Immature natural killer cell (primary cell): Measurements from ENCODE around the gene TCF21. TPM values are rescaled to one million over a fixed set of nuclear protein-coding genes. Genes with fewer than 3 reads are reported as not detected.

ENCODE experiments used
- DNase-seq, 3 donors: peaks; one replicate each; pipeline ENCODE4 v3.0.0; 2022; ENCODE audit warnings: mixed read lengths in 1 of 3
- H3K27ac Mint-ChIP-seq, 6 donors: one replicate each; pipeline ENCODE4 v1.8.0; 2020; ENCODE audit warnings: mixed read lengths in 6 of 6, mild to moderate bottlenecking in 5 of 6, inconsistent platforms in 4 of 6, moderate library complexity in 3 of 6
- H3K27me3 Mint-ChIP-seq, 3 donors: one replicate each; pipeline ENCODE4 v1.8.0; 2020 to 2021; ENCODE audit warnings: low read depth in 3 of 3, mild to moderate bottlenecking in 3 of 3, mixed read lengths in 3 of 3, moderate library complexity in 3 of 3, inconsistent platforms in 1 of 3
- H3K36me3 Mint-ChIP-seq, 3 donors: one replicate each; pipeline ENCODE4 v1.8.0; 2020; ENCODE audit warnings: mixed read lengths in 3 of 3, inconsistent platforms in 2 of 3, mild to moderate bottlenecking in 2 of 3
- H3K4me1 Mint-ChIP-seq, 2 donors: one replicate each; pipeline ENCODE4 v1.8.0; 2020; ENCODE audit warnings: inconsistent platforms in 2 of 2, mild to moderate bottlenecking in 2 of 2, mixed read lengths in 2 of 2, moderate library complexity in 1 of 2
- H3K4me3 Mint-ChIP-seq, 5 donors: one replicate each; pipeline ENCODE4 v1.8.0; 2020; ENCODE audit warnings: mild to moderate bottlenecking in 5 of 5, mixed read lengths in 5 of 5, inconsistent platforms in 3 of 5, moderate library complexity in 3 of 5
- H3K9me3 Mint-ChIP-seq, 6 donors: one replicate each; pipeline ENCODE4 v1.8.0; 2020; ENCODE audit warnings: mild to moderate bottlenecking in 6 of 6, mixed read lengths in 6 of 6, inconsistent platforms in 4 of 6, moderate library complexity in 3 of 6
- polyA plus RNA-seq, 3 donors: library from polyadenylated mRNA; unstranded; fragments of 300-500 nt; fragmentation: Illumina TruSeq; gene quantifications; one replicate each; pipeline ENCODE4 v1.2.3, GENCODE V29; 2021

TCF21 gene
- polyA plus RNA-seq, 3 donors from 2014 or later = not detected

GRCh38 chr6:133892813-133893691, 4.1 kb downstream of the TCF21 start:
- H3K27ac Mint-ChIP-seq = no peak overlapping the region
- H3K4me1 Mint-ChIP-seq = peaks cover 14 to 21% of the 10 kb centered on the region in 2 donors
- H3K27me3 Mint-ChIP-seq = peaks cover 22 to 66% (median 50%) of the 10 kb centered on the region in 3 donors
- H3K9me3 Mint-ChIP-seq = no peaks in the 10 kb centered on the region
- no peak for DNase-seq
- H3K4me3 Mint-ChIP-seq = peak overlapping the region in 1 of 5 donors; percentile 33
- H3K36me3 Mint-ChIP-seq = no peaks in the 10 kb centered on the region

- Mint-ChIP-seq H3K27me3 (peaks cover 19 to 59% (median 46%) of the 10 kb centered on the region in 3 donors), H3K9me3 (no peaks in the 10 kb centered on the region), H3K36me3 (no peaks in the 10 kb centered on the region), H3K4me1 (peaks cover 14 to 21% of the 10 kb centered on the region in 2 donors), H3K27ac (no peak overlapping the region), H3K4me3 (no peak overlapping the region)
- no peak for DNase-seq
These were observed 5.0 kb downstream of the TCF21 start for GRCh38 chr6:133893946-133894345.

- Mint-ChIP-seq H3K27me3 (peaks cover 17 to 54% (median 44%) of the 10 kb centered on the region in 3 donors), H3K4me3 (no peak overlapping the region), H3K36me3 (no peaks in the 10 kb centered on the region), H3K9me3 (no peaks in the 10 kb centered on the region), H3K27ac (no peak overlapping the region), H3K4me1 (peaks cover 14 to 21% of the 10 kb centered on the region in 2 donors)
- no peak for DNase-seq
These were observed 5.5 kb downstream of the TCF21 start for GRCh38 chr6:133894369-133894768.

GRCh38 chr6:133894795-133895358, 6.0 kb downstream of the TCF21 start:
- H3K4me3 Mint-ChIP-seq = no peak overlapping the region
- no peak for DNase-seq
- H3K36me3 Mint-ChIP-seq = no peaks in the 10 kb centered on the region
- peaks cover 13 to 20% of the 10 kb centered on the region in 2 donors for H3K4me1 Mint-ChIP-seq
- peaks cover 17 to 54% (median 41%) of the 10 kb centered on the region in 3 donors for H3K27me3 Mint-ChIP-seq
- no peaks in the 10 kb centered on the region for H3K9me3 Mint-ChIP-seq
- no peak overlapping the region for H3K27ac Mint-ChIP-seq

GRCh38 chr6:133895573-133896343, 6.8 kb downstream of the TCF21 start:
- Mint-ChIP-seq H3K36me3 (no peaks in the 10 kb centered on the region), H3K9me3 (no peaks in the 10 kb centered on the region), H3K27me3 (peaks cover 17 to 48% (median 34%) of the 10 kb centered on the region in 3 donors), H3K4me1 (peaks cover 8 to 13% of the 10 kb centered on the region in 2 donors), H3K4me3 (no peak overlapping the region), H3K27ac (no peak overlapping the region)
- DNase-seq = no peak

- no peak overlapping the region for H3K27ac Mint-ChIP-seq
These were observed 7.4 kb downstream of the TCF21 start for GRCh38 chr6:133896344-133896721.

GRCh38 chr6:133898263-133898662, 9.3 kb downstream of the TCF21 start:
- no peak for DNase-seq
- H3K27me3 Mint-ChIP-seq = peaks cover 16 to 31% (median 23%) of the 10 kb centered on the region in 3 donors
- no peak overlapping the region for H3K4me3 Mint-ChIP-seq
- no peaks in the 10 kb centered on the region for H3K4me1 Mint-ChIP-seq
- no peaks in the 10 kb centered on the region for H3K36me3 Mint-ChIP-seq
- no peaks in the 10 kb centered on the region for H3K9me3 Mint-ChIP-seq
- no peak overlapping the region for H3K27ac Mint-ChIP-seq

More at GRCh38 chr6:133896344-133896721, 7.4 kb downstream of the TCF21 start:
- peaks cover 2 to 7% of the 10 kb centered on the region in 2 donors for H3K4me1 Mint-ChIP-seq
- no peaks in the 10 kb centered on the region for H3K9me3 Mint-ChIP-seq
- H3K4me3 Mint-ChIP-seq = no peak overlapping the region
- no peaks in the 10 kb centered on the region for H3K36me3 Mint-ChIP-seq
- peaks cover 17 to 45% (median 30%) of the 10 kb centered on the region in 3 donors for H3K27me3 Mint-ChIP-seq
- DNase-seq = no peak

- peaks cover 10 to 18% (median 12%) of the 10 kb centered on the region in 3 donors for H3K27me3 Mint-ChIP-seq
- no peak overlapping the region for H3K27ac Mint-ChIP-seq
These were observed 10.6 kb downstream of the TCF21 start for GRCh38 chr6:133899556-133899955.

GRCh38 chr6:133903855-133904254, 14.9 kb downstream of the TCF21 start:
- no peaks in the 10 kb centered on the region for H3K9me3 Mint-ChIP-seq
- H3K27ac Mint-ChIP-seq = no peak overlapping the region
- H3K27me3 Mint-ChIP-seq = peaks cover 6 to 11% (median 8%) of the 10 kb centered on the region in 3 donors
- no peaks in the 10 kb centered on the region for H3K36me3 Mint-ChIP-seq
- H3K4me1 Mint-ChIP-seq = no peaks in the 10 kb centered on the region
- no peak overlapping the region for H3K4me3 Mint-ChIP-seq
- DNase-seq = no peak

More at GRCh38 chr6:133899556-133899955, 10.6 kb downstream of the TCF21 start:
- no peak for DNase-seq
- H3K4me3 Mint-ChIP-seq = no peak overlapping the region
- H3K9me3 Mint-ChIP-seq = no peaks in the 10 kb centered on the region
- no peaks in the 10 kb centered on the region for H3K36me3 Mint-ChIP-seq
- no peaks in the 10 kb centered on the region for H3K4me1 Mint-ChIP-seq

- Mint-ChIP-seq H3K9me3 (peaks cover 0 to 1% (median 0%) of the 10 kb centered on the region in 6 donors), H3K27me3 (peaks cover 9 to 16% (median 13%) of the 10 kb centered on the region in 3 donors), H3K27ac (no peak overlapping the region), H3K4me3 (no peak overlapping the region), H3K4me1 (no peaks in the 10 kb centered on the region), H3K36me3 (no peaks in the 10 kb centered on the region)
- no peak for DNase-seq
These were observed 17.1 kb downstream of the TCF21 start for GRCh38 chr6:133906050-133906449.

- no peak overlapping the region for H3K27ac Mint-ChIP-seq
- no peaks in the 10 kb centered on the region for H3K4me1 Mint-ChIP-seq
- no peak overlapping the region for H3K4me3 Mint-ChIP-seq
- H3K36me3 Mint-ChIP-seq = no peaks in the 10 kb centered on the region
- DNase-seq = peak; percentile 49 to 53 (median 52)
- no peaks in the 10 kb centered on the region for H3K9me3 Mint-ChIP-seq
- H3K27me3 Mint-ChIP-seq = peaks cover 0 to 7% (median 3%) of the 10 kb centered on the region in 3 donors
These were observed 27.8 kb downstream of the TCF21 start for GRCh38 chr6:133916650-133917151.

GRCh38 chr6:133917781-133918180, 28.9 kb downstream of the TCF21 start:
- Mint-ChIP-seq H3K4me3 (no peak overlapping the region), H3K4me1 (no peaks in the 10 kb centered on the region), H3K27me3 (peaks cover 3 to 7% (median 4%) of the 10 kb centered on the region in 3 donors), H3K27ac (no peak overlapping the region), H3K36me3 (no peaks in the 10 kb centered on the region), H3K9me3 (no peaks in the 10 kb centered on the region)
- DNase-seq = no peak

GRCh38 chr6:133918208-133918930, 29.5 kb downstream of the TCF21 start:
- Mint-ChIP-seq H3K4me1 (no peaks in the 10 kb centered on the region), H3K9me3 (no peaks in the 10 kb centered on the region), H3K36me3 (no peaks in the 10 kb centered on the region), H3K27me3 (peaks cover 3 to 7% (median 4%) of the 10 kb centered on the region in 3 donors), H3K4me3 (no peak overlapping the region), H3K27ac (no peak overlapping the region)
- no peak for DNase-seq
